ENCODE results near the gene PRKCA.
A peak's percentile ranks its signal among the peaks of the same experiment; 100 is the strongest.

Gene PRKCA

GRCh38 chr17:66351033-66351432 lies 48.6 kb downstream of the PRKCA start:
- no peak for TF ChIP-seq TAF1 (IDR thresholded peaks at IDR 0.05; ENCODE audit: borderline replicate concordance, insufficient read depth, low read length)
- no peak for TF ChIP-seq FOXP2 (optimal IDR thresholded peaks at IDR 0.05; ENCODE audit: borderline replicate concordance, extremely low read depth, extremely low read length, insufficient read depth)
- no peak for TF ChIP-seq SIN3A (IDR thresholded peaks at IDR 0.05; ENCODE audit: borderline replicate concordance, insufficient read depth, low read length)
- no peak for TF ChIP-seq REST (IDR thresholded peaks at IDR 0.05; ENCODE audit: insufficient read depth in 1 of 2, low read depth in 2 of 2, low read length in 2 of 2)
- TF ChIP-seq POLR2AphosphoS5 (IDR thresholded peaks at IDR 0.05; ENCODE audit: low read depth, low read length): no peak

- TF ChIP-seq POLR2AphosphoS5 (IDR thresholded peaks at IDR 0.05; ENCODE audit: low read depth, low read length): no peak
- TF ChIP-seq SIN3A (IDR thresholded peaks at IDR 0.05; ENCODE audit: borderline replicate concordance, insufficient read depth, low read length): no peak
- TF ChIP-seq REST (IDR thresholded peaks at IDR 0.05; ENCODE audit: insufficient read depth in 1 of 2, low read depth in 2 of 2, low read length in 2 of 2): no peak
- TF ChIP-seq FOXP2 (optimal IDR thresholded peaks at IDR 0.05; ENCODE audit: borderline replicate concordance, extremely low read depth, extremely low read length, insufficient read depth): no peak
- TF ChIP-seq TAF1 (IDR thresholded peaks at IDR 0.05; ENCODE audit: borderline replicate concordance, insufficient read depth, low read length): no peak
Measured at GRCh38 chr17:66351701-66352100, 49.3 kb downstream of the PRKCA start.

- TF ChIP-seq REST (IDR thresholded peaks at IDR 0.05; ENCODE audit: insufficient read depth in 1 of 2, low read depth in 2 of 2, low read length in 2 of 2) (no peak), SIN3A (IDR thresholded peaks at IDR 0.05; ENCODE audit: borderline replicate concordance, insufficient read depth, low read length) (peak; percentile 10; the same call in 1 of the 2 replicates), TAF1 (IDR thresholded peaks at IDR 0.05; ENCODE audit: borderline replicate concordance, insufficient read depth, low read length) (no peak), POLR2AphosphoS5 (IDR thresholded peaks at IDR 0.05; ENCODE audit: low read depth, low read length) (no peak), FOXP2 (optimal IDR thresholded peaks at IDR 0.05; ENCODE audit: borderline replicate concordance, extremely low read depth, extremely low read length, insufficient read depth) (no peak)
Measured at GRCh38 chr17:66353937-66354401, 51.6 kb downstream of the PRKCA start.

GRCh38 chr17:66354472-66354871 lies 52.1 kb downstream of the PRKCA start:
- TF ChIP-seq POLR2AphosphoS5 (IDR thresholded peaks at IDR 0.05; ENCODE audit: low read depth, low read length) (no peak), REST (IDR thresholded peaks at IDR 0.05; ENCODE audit: insufficient read depth in 1 of 2, low read depth in 2 of 2, low read length in 2 of 2) (no peak), TAF1 (IDR thresholded peaks at IDR 0.05; ENCODE audit: borderline replicate concordance, insufficient read depth, low read length) (no peak), FOXP2 (optimal IDR thresholded peaks at IDR 0.05; ENCODE audit: borderline replicate concordance, extremely low read depth, extremely low read length, insufficient read depth) (no peak), SIN3A (IDR thresholded peaks at IDR 0.05; ENCODE audit: borderline replicate concordance, insufficient read depth, low read length) (no peak)

- TF ChIP-seq FOXP2 (optimal IDR thresholded peaks at IDR 0.05; ENCODE audit: borderline replicate concordance, extremely low read depth, extremely low read length, insufficient read depth): no peak
- TF ChIP-seq REST (IDR thresholded peaks at IDR 0.05; ENCODE audit: insufficient read depth in 1 of 2, low read depth in 2 of 2, low read length in 2 of 2): no peak
- TF ChIP-seq TAF1 (IDR thresholded peaks at IDR 0.05; ENCODE audit: borderline replicate concordance, insufficient read depth, low read length): no peak
- no peak for TF ChIP-seq SIN3A (IDR thresholded peaks at IDR 0.05; ENCODE audit: borderline replicate concordance, insufficient read depth, low read length)
- TF ChIP-seq POLR2AphosphoS5 (IDR thresholded peaks at IDR 0.05; ENCODE audit: low read depth, low read length): no peak
Measured at GRCh38 chr17:66354981-66355380, 52.6 kb downstream of the PRKCA start.
